ENCODE data around the gene RAB17.

Gene RAB17, protein sequence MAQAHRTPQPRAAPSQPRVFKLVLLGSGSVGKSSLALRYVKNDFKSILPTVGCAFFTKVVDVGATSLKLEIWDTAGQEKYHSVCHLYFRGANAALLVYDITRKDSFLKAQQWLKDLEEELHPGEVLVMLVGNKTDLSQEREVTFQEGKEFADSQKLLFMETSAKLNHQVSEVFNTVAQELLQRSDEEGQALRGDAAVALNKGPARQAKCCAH

DNA sequence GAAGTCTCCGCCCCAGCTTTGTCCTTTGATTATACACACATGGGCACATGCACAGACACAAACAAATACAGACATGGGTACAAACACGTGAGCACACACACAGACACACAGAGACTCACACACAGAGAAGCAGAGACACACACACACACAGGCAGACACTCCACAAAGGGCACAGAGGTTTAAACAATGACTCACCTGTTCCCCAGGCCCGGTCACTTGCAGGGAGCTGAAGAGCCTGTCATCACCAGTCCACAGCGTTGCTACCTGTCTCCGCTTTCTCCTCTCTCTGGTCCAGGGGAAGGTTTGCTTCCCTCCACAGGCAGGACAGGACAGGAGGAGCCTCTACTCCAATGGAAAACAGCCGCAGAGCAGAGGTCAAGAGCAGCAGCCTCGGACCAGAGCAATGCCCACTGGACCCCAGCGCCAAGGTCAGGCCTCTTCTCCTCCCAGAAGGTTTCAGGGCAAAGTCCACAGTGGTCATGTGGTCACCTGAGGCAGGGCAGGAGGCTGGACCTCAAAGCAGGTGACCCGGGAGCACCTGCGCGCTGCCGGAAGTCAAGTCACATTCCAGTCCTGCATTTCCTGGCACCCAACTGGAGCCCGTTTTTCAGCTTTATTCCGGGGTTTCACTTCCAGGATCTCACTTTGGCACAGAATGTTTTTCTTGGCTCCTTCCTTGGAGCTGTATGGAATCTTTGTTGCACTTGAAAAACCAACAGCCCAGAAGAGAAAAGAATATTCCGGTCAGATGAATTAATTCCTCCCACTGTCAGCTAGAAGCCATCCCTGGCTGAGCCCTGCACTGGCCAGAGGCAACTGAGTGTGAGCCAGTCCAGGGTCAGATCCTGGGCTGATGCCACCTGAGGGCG lies at the start of gene RAB17:
TSS of gene RAB17 (minus strand) at position 463 of the 869 bp plus-strand sequence. CDS start 4,580 bp downstream, outside the sequence.
- FAIRE-seq, result no peak

- FAIRE-seq, result no peak
These were observed 49.3 kb upstream of the RAB17 start for GRCh38 chr2:237639836-237640220.

DNA sequence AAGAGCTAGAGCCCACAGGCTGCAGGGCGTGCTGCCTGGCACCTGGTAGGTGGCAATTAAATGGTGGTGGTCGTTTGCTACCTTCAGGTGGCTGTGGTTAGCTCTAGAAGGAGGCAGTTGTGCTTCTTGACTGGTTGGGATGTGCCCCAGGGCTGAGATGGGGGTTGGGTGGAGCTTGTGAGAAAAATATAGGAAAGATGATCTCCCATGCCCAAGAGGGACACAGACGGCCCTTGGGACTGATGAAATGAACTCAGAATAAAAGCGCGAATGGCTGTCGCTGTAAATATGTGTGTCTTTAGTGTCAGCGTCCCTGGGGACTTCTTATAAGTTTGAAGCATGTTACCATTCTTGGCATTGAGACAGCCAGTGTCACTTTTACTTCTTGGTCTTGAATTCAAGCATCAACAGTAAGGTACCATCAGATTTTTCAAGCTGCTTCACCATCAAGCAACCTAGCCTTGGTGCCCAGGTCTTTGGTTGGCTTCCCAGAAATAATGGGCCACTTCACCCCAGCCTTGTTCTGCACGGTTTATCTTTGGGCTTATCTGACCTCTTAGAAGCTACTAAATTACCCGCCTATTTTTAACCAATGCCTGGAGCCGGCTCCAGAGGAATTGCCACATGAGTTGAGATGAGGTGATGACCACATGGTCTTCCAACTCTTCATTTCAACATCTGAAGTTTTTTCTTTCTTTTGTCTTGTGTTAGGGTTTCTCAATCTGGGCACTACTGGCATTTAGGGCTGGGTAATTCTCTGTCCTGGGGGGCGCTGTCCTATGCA lies 48.7 kb upstream of the RAB17 start:
- no peak for FAIRE-seq

GRCh38 chr2:237638176-237638575 lies 47.6 kb upstream of the RAB17 start:
- no peak for FAIRE-seq

DNA sequence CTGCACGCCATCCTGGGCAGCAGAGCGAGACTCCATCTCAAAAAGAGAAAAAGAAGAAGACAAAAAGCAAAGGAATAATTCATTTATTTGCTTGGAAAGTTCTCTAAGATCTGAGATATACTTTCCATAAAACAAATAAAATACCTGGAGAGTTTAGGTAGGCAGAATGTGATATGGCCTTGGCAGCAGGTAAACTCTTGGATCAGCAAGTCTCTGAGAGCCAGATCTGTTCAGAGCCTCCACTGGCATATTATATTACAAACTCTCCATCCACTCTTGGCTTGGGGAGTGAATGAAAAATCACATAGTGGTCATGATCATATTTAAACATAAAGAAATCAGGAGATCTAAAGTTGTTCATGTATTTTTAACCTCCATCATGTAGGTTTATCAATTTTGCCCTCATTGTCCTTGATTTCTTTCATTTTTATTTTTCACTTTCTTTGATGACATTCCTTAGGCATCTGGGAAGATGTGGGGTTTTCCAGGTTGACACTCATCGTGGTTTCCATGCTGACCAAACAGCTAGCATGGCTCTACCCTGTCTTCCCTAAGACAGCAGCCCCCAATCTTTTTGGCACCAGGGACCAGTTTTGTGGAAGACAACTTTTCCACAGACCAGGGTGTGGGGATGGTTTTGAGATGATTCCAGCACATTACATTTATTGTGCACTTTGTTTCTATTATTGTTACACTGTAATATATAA lies 47.0 kb upstream of the RAB17 start:
- no peak for FAIRE-seq

- FAIRE-seq, result no peak
These were observed 46.0 kb upstream of the RAB17 start for GRCh38 chr2:237636578-237636977.

DNA sequence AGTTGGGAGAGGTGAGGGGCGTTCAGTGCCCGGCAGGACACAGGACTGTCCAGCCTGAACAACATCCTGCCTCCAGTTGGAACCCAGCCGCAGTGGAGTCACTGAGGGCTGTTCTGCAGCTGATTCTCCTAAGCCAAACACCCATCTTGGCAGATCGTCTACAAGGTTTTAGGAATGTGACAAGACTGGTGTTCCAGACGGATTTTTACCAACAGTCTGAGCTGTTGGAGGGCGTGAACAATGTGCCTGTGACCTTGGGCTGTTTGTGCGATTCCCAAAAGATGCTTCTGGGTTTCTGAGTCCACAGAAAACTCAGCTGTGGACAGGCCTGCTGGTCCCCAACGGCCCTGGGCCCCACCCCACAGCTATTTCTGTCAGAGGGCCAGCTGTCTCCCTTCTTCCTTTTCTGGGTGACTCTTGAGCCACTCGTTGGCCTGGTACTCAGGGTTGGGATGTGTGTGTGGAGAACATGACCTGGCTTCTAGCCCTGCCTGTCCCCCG lies 42.6 kb upstream of the RAB17 start:
- FAIRE-seq, result no peak

- no peak for FAIRE-seq
These were observed 41.5 kb upstream of the RAB17 start for GRCh38 chr2:237631801-237632585.

DNA sequence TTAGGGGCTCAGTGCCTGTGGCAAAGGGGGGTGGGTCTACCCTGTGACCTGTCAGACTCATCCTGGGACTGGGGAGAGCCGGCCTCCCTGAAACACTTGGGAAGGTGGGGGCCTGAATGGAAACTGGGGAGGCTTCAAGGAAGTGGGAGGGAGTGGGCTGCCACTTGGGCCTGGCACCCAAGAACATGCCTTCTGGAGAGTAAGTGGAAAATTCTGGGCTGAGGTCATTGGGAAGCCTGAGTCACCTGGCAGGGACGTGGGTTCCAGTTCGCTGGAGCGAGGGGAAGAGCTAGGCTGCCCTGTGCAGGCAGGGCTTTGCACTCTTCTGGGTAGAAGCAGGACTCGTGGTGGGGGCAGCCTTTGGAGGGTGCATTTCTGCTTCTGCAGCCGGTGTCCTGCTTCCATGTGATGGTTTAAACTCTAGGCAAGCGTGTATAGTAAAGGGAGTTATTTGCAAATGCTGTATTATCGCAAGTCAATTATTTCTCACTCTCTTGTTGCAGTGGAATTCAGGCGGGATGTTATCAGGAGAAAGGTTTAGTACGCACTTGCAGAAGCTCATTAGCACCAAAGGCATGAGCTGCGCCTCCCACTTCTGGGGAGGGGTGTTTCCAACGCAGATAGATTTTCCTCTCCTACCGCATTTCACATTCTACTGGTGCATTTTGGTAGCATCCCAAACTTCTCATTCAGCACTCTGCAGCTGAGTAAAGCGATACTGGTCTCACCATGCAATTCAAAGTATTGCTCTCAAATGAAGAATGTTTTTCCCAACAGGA lies 40.7 kb upstream of the RAB17 start:
- FAIRE-seq, result no peak

DNA sequence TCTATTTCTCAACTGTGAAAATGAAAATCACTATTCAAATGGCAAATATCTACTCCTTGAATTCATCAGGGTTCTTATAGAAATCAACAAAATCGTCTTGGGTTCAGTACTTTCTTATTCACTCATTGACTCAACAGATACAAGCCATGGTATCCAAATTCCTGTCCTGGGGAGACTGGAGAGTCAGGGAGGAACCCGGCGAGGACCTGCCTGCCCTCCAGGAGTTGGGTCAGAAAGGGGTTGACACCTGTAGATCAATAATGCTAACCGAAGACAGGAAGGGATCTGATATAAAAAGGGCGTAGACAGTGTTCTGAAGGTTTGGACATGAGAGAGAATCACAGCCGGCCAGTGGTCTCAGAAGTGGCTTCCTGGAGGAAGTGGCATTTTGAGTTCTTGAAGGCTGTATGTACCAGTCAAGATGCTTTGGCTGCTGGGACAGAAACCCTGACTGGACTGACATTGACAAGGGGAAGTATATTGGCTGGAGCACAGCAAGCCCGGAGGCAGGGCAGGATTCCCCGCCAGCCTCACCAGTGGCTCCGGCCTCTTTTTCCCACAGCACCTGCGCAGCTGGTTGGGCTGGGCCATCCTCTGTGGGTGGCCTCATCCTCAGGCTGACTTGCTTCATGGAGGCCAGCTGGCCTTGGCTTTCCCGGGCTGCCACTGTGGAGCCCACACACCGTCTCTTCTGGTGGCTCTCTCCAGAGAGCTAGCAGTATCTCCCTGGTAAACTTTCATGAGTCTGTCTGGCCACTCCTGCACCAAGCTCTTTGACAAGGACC lies 39.9 kb upstream of the RAB17 start:
- no peak for FAIRE-seq

- FAIRE-seq, result no peak
These were observed 39.2 kb upstream of the RAB17 start for GRCh38 chr2:237629739-237630138.

GRCh38 chr2:237629188-237629534 lies 38.6 kb upstream of the RAB17 start:
- FAIRE-seq, result no peak

- FAIRE-seq, result no peak
These were observed 38.0 kb upstream of the RAB17 start for GRCh38 chr2:237628247-237629187.

DNA sequence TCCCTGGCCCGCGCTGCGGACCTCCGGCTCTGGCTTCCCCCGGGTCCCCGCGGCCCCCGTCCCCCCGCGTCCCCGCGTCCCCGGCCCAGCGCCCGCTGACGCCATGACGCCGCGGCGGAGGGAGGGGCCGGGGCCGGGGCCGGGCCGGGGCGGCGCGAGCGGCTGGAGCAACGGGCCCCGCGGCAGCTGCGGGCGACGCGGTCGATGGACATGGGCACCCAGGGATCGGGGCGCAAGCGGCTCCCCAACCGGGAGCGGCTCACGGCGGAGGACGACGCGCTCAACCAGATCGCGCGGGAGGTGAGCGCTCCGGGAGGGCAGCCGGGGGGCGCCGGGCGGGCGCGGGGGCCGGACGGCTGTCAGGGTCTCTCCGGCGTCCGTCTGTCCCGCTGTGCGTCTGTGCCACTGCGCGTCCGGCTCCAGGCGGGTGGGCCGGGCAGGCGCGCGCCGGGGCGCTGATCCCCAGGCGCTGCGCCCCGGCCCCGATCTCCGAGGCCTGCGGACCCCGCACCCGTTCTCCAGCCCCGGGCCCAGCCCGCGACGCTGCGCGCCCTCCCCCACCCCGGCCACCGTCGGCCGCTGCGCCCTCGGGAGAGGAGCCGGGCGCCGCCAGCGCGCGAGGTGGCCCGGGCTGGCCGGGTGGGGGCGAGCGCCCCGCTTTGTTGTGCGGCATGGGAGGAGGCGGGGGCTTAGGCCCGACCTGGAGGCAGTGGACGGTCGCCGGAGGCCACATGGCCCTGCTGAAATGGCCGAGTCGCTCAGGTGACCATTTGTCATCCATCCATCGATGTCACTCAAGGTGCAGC lies 37.1 kb upstream of the RAB17 start, which contains the start of gene LRRFIP1:
TSS of gene LRRFIP1 (plus strand) at position 147 of the 806 bp plus-strand sequence. CDS start at position 205, 58 bp downstream.
- FAIRE-seq, result no peak

- no peak for FAIRE-seq
These were observed 36.4 kb upstream of the RAB17 start for GRCh38 chr2:237626813-237627440.

- no peak for FAIRE-seq
These were observed 35.2 kb upstream of the RAB17 start for GRCh38 chr2:237625777-237626176.

DNA sequence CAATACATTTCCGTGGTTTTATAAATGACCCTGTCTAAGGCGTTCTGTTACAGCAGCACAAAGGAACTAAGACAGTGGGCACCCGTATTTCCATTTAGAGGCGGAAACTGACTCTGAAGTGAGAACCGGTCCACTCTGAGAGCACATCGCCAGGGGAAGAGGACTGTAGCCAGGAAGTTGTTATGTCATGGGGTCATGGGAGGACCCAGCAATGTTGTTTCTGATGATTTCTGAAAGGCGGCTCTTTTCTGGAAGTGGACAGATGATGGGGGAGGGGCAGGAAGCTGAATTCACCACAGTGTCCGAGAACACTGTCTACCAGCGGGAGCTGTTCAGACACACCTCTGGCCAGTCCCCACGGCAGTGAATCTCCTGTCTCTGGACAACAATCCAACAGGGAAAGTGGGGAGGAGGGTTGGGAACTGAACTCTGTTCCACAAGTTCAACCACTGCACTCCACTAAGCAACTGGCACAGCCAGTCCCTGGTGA lies 34.7 kb upstream of the RAB17 start:
- FAIRE-seq, result no peak
